MCF 10A (cell line): Measurements from ENCODE around the gene ALPK1. TPM values are rescaled to one million over a fixed set of nuclear protein-coding genes. Genes with fewer than 3 reads are reported as not detected.

Experiments
- BruUV-seq: library from RNA; stranded (reverse); fragments of 400-500 nt; replicated peaks from 2 replicates; lab custom pipeline; 2021; lab: Mats Ljungman, UMichigan
- CTCF ChIA-PET: fragments of 300-600 bp; sonication (Branson Sonifier 250); formaldehyde crosslinking; extraction: SDS; loops from one replicate; lab custom pipeline; 2021; ENCODE audit warnings: antibody characterized with exemption, inconsistent platforms; lab: Yijun Ruan, JAX
- POLR2A ChIA-PET: fragments of 300-600, 350-650 bp; sonication (Branson Sonifier 250); formaldehyde crosslinking; extraction: SDS; loops from one replicate; lab custom pipeline; 2020; ENCODE audit warnings: antibody characterized with exemption, inconsistent platforms; lab: Yijun Ruan, JAX
- DNase-seq: peaks from one replicate; pipeline ENCODE4 v3.0.0-alpha.2; 2018; ENCODE audit not compliant: unreplicated experiment
- H3K27ac Mint-ChIP-seq: one replicate; pipeline ENCODE4 v1.8.0; 2022; ENCODE audit warnings: mild to moderate bottlenecking, low read depth, mixed read lengths; ENCODE audit not compliant: unreplicated experiment
- H3K27me3 Mint-ChIP-seq: one replicate; pipeline ENCODE4 v1.8.0; 2022; ENCODE audit warnings: mixed read lengths; ENCODE audit not compliant: insufficient read depth, unreplicated experiment
- H3K36me3 Mint-ChIP-seq: one replicate; pipeline ENCODE4 v1.8.0; 2022; ENCODE audit warnings: mild to moderate bottlenecking, moderate library complexity, mixed read lengths; ENCODE audit not compliant: insufficient read depth, unreplicated experiment
- H3K4me1 Mint-ChIP-seq: one replicate; pipeline ENCODE4 v1.8.0; 2022; ENCODE audit warnings: mixed read lengths; ENCODE audit not compliant: insufficient read depth, unreplicated experiment
- H3K4me3 Mint-ChIP-seq: one replicate; pipeline ENCODE4 v1.8.0; 2022; ENCODE audit warnings: mild to moderate bottlenecking, moderate library complexity, mixed read lengths; ENCODE audit not compliant: unreplicated experiment
- H3K9me3 Mint-ChIP-seq: one replicate; pipeline ENCODE4 v1.8.0; 2022; ENCODE audit warnings: mixed read lengths; ENCODE audit not compliant: unreplicated experiment
- CTCF ChIP-seq: fragments of 200-600 bp; IDR thresholded peaks from one replicate; pipeline ENCODE4 v1.8.0; 2022; ENCODE audit warnings: antibody characterized with exemption, mild to moderate bottlenecking; ENCODE audit not compliant: unreplicated experiment
- intact Hi-C: fragments of 100-400 bp; cut with micrococcal nuclease; formaldehyde crosslinking; loops from 2 replicates; pipeline ENCODE4 v1.14.1; 2022
- total RNA-seq: library from RNA; stranded (reverse); gene quantifications from 2 replicates; pipeline ENCODE4 v1.2.3, GENCODE V29; 2022

ALPK1 gene
- total RNA-seq, 1 experiment from 2014 or later: 20.3 TPM

GRCh38 chr4:112253382-112254000, 43.7 kb upstream of the ALPK1 start:
- Mint-ChIP-seq H3K27me3 (no peaks in the 10 kb centered on the region), H3K27ac (no peak overlapping the region), H3K36me3 (peaks cover 27% of the 10 kb centered on the region), H3K4me3 (no peak overlapping the region), H3K9me3 (no peaks in the 10 kb centered on the region), H3K4me1 (peaks cover 5% of the 10 kb centered on the region)
- no TSS peak for BruUV-seq
- ChIA-PET POLR2A (no interaction called here), CTCF (no interaction called here)
- intact Hi-C loops: no loop called here
- TF ChIP-seq CTCF: no peak
- no peak for DNase-seq

- ChIA-PET POLR2A (interaction anchor here (0.9 to 2.0 kb wide), 4 partner anchors 11 to 73 kb away, joined by 3 to 10 read pairs (median 4); partner anchors contain the start of gene AP1AR), CTCF (interaction anchor here (0.6 to 1.2 kb wide), 3 partner anchors 45 to 281 kb away, joined by 3 to 5 read pairs (median 3); no protein-coding TSS in a partner anchor)
- TF ChIP-seq CTCF: no peak
- H3K9me3 Mint-ChIP-seq: no peaks in the 10 kb centered on the region
- no peak overlapping the region for H3K27ac Mint-ChIP-seq
- no peak for DNase-seq
- no peaks in the 10 kb centered on the region for H3K4me1 Mint-ChIP-seq
- intact Hi-C loops: no loop called here
- H3K36me3 Mint-ChIP-seq: peaks cover 37% of the 10 kb centered on the region
- no peak overlapping the region for H3K4me3 Mint-ChIP-seq
- H3K27me3 Mint-ChIP-seq: no peaks in the 10 kb centered on the region
- BruUV-seq: no TSS peak
These were observed 40.1 kb upstream of the ALPK1 start for GRCh38 chr4:112257098-112257497.

- POLR2A ChIA-PET: interaction anchor here (0.9 to 2.4 kb wide), 3 partner anchors 11 to 120 kb away, joined by 3 to 9 read pairs (median 4); no protein-coding TSS in a partner anchor
- DNase-seq: peak; percentile 33
- peaks cover 26% of the 10 kb centered on the region for H3K36me3 Mint-ChIP-seq
- H3K4me3 Mint-ChIP-seq: no peak overlapping the region
- BruUV-seq: no TSS peak
- no peak overlapping the region for H3K27ac Mint-ChIP-seq
- H3K9me3 Mint-ChIP-seq: no peaks in the 10 kb centered on the region
- TF ChIP-seq CTCF: peak; percentile 31
- H3K27me3 Mint-ChIP-seq: no peaks in the 10 kb centered on the region
- intact Hi-C loops: loop anchor here (1.0 kb wide), 2 partner anchors 53 to 168 kb away; no protein-coding TSS in a partner anchor
- H3K4me1 Mint-ChIP-seq: peaks cover 14% of the 10 kb centered on the region
- CTCF ChIA-PET: interaction anchor here (0.6 to 1.8 kb wide), 10 partner anchors 10 to 397 kb away, joined by 3 to 6 read pairs (median 3); partner anchors contain the start of gene TIFA
These were observed 30.3 kb upstream of the ALPK1 start for GRCh38 chr4:112266823-112267222.

GRCh38 chr4:112270051-112270450, 27.1 kb upstream of the ALPK1 start:
- Mint-ChIP-seq H3K36me3 (peaks cover 21% of the 10 kb centered on the region), H3K9me3 (no peaks in the 10 kb centered on the region), H3K27ac (peak overlapping the region; percentile 23), H3K4me3 (no peak overlapping the region), H3K27me3 (no peaks in the 10 kb centered on the region), H3K4me1 (peaks cover 17% of the 10 kb centered on the region)
- no TSS peak for BruUV-seq
- DNase-seq: no peak
- POLR2A ChIA-PET: interaction anchor here (0.6 to 1.4 kb wide), 4 partner anchors 15 to 120 kb away, joined by 3 to 11 read pairs (median 3); partner anchors contain the start of gene TIFA
- intact Hi-C loops: no loop called here
- TF ChIP-seq CTCF: no peak
- CTCF ChIA-PET: interaction anchor here (0.5 kb wide), 1 partner anchor 11 kb away, joined by 3 read pairs; no protein-coding TSS in a partner anchor
